GM19099 (cell line): ENCODE data around the gene NADK2.

Experiments used
- POLR2A ChIP-seq: IDR thresholded peaks from 3 replicates; pipeline ENCODE4 v1.6.1; 2011; ENCODE audit warnings: low read depth; ENCODE audit not compliant: insufficient read length; ENCODE audit errors: extremely low read depth

Gene NADK2

DNA sequence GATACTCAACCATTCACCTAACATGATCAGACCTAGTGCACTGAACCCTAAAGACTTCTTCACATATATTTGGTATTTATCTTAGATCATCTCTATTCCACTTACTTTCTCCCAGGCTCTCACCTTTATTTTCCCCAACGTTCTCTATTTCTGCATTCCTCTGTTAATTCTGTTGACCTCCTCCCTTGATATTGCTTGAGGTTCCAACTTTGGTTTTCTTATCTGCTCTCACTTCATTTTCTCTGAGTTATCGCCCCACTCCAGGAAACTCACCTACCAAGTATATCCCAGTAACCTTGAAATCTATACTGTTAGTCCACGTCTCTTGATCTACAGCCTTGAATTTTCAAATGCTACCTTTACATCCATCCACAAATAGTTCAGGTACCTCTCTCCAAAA is 9.2 kb downstream of the NADK2 start:
- no peak for TF ChIP-seq POLR2A

GRCh38 chr5:36230151-36230790 is 11.5 kb downstream of the NADK2 start:
- no peak for TF ChIP-seq POLR2A

DNA sequence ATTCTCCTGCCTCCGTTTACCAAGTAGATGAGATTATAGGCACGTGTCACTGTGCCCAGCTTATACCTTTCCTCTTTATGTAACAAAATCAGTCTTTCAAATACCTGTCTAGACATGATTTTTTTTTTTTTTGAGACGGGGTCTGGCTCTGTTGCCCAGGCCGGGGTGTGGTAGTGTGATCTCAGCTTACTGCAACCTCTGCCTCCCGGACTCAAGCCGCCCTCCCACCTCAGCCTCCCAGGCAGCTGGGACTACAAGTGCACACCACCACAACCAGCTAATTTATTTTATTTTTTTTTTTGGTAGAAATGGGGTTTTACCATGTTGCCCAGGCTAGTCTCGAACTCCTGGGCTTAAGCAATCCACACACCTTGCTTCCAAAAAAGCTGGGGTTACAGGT is 13.2 kb downstream of the NADK2 start:
- TF ChIP-seq POLR2A = no peak

DNA sequence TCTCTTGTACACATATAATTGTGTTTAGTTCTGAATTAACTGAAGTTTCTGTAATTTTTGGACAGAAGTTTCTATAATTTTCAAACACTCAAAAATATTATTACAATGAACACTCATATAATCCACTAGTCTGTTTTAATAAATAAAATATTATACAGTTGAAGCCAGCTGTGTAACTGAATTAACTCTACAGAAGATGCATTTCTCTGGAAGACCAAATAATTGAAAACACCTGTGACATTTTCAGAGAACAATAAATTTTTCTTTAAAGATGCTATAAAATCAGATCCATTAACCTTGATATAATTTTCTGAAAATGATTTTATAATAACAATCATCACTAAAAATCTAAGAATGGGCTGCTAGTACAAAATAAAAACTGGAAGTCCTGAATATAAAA is 14.7 kb downstream of the NADK2 start:
- no peak for TF ChIP-seq POLR2A

DNA sequence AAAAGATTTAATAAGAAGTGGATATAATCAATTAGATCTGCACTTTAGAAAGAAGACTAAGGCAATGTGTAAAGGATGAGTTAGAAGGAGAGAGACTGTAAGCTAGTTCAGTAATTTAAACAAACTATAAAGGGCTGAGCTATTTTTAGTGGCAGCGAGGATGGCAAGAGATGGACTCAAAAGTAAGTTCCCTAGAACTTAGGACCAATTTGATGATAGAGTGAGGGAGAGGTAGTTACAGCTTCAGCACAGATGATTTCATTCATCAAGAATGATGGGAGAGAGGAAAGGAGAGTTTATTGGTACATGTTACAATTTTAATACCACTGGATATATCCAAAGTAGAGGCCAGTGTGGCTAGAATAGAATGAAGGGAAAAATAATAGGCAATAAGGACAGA is 19.1 kb downstream of the NADK2 start:
- TF ChIP-seq POLR2A = no peak

DNA sequence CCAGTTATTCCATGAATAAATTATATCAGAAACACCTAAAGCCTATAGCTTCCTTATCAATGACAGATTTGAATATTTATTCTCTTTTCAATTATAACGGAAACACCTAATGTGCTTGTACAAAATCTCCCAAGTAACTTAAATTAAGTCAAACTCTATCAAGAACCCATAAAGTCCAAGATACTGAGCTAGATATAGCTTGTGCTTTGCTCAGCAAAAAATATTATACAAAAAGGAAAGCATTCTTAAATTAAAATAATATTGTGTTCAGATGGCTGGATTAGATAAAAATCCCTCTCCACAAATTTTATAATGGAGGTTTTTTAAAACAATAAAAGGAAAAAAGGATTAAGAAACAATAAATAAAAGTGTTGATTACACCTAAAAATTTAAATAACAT is 23.7 kb downstream of the NADK2 start:
- no peak for TF ChIP-seq POLR2A

- TF ChIP-seq POLR2A = no peak
These were observed 24.2 kb downstream of the NADK2 start for GRCh38 chr5:36217567-36217966.

DNA sequence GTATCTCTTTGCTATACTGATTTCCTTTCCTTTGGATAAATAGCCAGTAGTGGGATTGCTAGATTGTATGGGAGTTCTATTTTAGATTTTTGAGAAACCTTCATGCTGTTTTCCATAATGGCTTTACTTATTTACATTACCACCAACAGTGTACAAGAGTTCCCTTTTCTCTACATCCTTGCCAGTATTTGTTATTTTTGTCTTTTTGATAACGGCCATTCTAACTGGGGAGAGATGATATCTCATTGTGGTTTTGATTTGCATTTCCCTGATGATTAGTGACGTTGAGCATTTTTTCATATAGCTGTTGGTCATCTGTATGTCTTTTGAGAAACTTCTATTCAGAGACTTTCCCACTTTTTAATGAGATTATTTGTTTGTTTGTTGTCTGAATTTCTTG is 25.8 kb downstream of the NADK2 start:
- no peak for TF ChIP-seq POLR2A

GRCh38 chr5:36214436-36214835 is 27.3 kb downstream of the NADK2 start:
- no peak for TF ChIP-seq POLR2A

- no peak for TF ChIP-seq POLR2A
These were observed 32.1 kb downstream of the NADK2 start for GRCh38 chr5:36209664-36210063.

DNA sequence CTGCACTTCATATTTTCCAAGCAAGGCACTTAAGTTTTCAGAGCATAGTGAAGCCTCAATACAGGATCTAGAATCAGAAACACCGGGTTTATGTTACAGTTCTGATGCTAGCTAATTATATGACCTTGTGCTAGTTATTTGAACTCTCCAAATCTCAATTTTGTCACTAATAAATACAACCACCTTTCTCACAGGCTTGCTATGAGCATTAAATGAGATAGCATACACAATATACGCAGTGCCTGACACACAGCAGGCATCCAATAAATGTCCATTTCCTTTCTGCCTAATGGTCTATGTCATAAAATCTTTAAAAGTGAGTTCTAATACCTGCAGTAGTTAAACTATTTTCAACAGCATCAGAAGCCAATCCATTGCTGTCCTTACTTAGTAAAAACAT is 32.9 kb downstream of the NADK2 start:
- no peak for TF ChIP-seq POLR2A

GRCh38 chr5:36206913-36207312 is 34.8 kb downstream of the NADK2 start:
- no peak for TF ChIP-seq POLR2A

DNA sequence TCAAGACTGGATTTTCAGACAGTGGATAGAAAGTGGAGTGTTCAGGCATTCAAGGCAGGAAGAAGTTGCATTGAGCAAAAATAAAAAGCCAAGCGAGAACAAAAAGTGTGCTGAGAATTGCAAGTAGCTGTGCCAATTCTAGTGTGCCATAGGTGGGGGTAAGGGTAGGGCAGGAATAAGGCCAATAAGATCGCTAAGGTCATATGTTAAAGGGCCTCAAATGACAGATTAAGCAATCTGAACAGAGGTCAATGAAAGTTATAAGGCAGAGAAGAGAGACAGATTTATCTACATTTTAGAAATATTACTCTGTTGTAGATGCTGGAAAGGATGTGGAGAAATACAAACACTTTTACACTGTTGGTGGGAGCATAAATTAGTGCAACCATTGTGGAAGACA is 36.4 kb downstream of the NADK2 start:
- no peak for TF ChIP-seq POLR2A

DNA sequence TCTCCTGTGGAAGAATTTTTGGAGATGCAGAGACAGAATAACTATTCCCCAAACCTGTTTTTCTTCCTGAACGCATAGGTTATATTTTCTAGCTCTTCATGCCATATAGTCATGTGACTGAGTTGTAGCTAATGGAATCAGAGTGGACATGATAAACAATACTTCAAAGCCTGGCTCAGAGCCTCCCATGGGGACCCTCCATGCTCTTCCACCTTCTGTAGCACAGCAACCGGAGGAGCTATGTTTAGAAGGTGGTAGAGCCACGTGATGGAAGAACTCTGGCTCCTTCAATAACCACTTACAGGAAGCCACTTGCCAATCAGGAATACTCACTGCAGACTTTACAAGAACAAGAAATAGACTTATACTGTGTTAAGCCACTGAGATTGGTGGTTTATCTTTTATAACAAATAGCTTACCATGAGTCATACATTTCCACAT is 39.2 kb downstream of the NADK2 start:
- no peak for TF ChIP-seq POLR2A

GRCh38 chr5:36200513-36200912 is 41.2 kb downstream of the NADK2 start:
- no peak for TF ChIP-seq POLR2A

DNA sequence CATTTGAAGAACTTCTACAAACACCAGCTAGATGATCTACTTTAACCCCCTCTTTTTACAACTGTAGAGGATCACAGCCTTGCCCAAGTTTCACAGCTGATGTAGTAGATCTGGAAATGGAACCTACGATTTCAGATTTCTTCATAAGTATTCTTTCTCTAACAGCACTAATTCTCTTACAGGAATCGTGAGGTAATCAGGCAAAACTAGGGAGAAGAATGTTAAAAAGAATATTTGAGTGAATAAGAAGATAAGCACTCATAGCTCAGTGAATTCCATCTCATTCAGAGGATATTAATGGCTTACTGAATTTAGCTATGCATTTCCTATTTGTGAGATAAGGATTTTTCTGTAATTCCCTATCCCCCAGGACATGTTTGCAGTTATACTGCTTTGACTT is 42.1 kb downstream of the NADK2 start:
- TF ChIP-seq POLR2A = no peak

DNA sequence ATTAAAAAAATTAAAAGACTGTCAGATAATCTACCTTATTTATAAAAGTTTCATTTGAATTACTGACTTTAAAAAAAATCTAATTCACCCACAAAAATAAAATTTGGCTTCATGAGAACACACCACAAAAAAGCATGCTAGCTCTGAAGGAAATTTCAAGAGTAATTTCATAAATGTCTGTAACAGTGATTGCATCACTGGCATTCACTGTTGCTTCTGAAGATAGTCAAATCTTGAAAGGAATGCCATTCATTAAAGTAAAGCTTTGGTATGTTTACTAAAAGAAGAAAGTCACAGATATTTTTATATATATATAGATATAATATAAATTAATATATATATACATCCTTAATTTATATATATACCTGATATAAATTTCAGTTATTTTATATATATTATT is 43.4 kb downstream of the NADK2 start:
- TF ChIP-seq POLR2A = no peak
